SH-SY5Y (cell line): ENCODE measurements around the gene ACER1.

Experiments used
- GATA2 ChIP-seq: IDR thresholded peaks from 2 replicates; pipeline ENCODE4 v1.6.1; 2011; ENCODE audit warnings: mild to moderate bottlenecking, low read depth, low read length
- GATA3 ChIP-seq: IDR thresholded peaks from 2 replicates; pipeline ENCODE4 v1.6.1; 2011; ENCODE audit warnings: low read depth, mild to moderate bottlenecking, low read length, moderate library complexity

DNA sequence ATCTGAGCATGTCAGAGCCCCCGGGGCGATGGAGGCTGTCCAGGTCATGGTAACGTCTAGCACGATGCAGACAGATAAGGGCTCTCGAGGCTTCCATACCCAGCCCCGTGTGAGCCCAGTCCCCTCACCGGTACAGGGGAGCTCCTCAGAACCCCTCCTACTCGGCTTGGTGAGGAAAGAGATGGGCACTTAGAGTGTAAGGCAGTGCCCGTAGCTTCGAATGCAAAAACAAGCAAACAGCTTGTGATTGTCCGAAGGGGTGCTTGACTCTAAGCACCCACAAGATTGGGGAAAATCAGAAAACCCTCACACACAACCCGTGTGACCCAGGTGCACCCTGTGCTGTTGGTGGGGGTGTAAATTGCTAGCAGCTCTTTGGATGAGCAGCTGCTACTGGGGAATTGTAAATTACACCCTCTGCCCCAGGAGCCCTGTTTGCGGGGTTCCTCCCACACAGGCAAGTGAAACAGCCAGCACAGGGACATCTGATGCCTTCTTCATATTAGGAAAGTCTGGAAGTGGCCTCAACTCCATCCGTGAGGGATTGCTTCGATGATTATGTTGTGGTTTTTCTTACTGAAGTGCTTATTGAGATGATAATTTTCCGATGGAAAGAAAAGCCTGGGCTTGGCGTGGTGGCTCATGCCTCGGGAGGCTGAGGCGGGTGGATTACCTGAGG is 43.2 kb upstream of the ACER1 start:
- TF ChIP-seq GATA2 (no peak), GATA3 (no peak)
